T-helper 2 cell treated with Interferon-gamma antibody and Interleukin-4, amounts not matched to agents 5 μg/mL and 100 μg/mL, for 36 hours (primary cell): ENCODE measurements around the gene EFNB3.

Experiments used
- DNase-seq: peaks from one replicate; pipeline ENCODE4 v3.0.0; 2021; ENCODE audit warnings: low spot score
- H3K27ac Mint-ChIP-seq: one replicate; pipeline ENCODE4 v1.8.0; 2021; ENCODE audit warnings: mild to moderate bottlenecking, mixed read lengths
- H3K27me3 Mint-ChIP-seq: one replicate; pipeline ENCODE4 v1.8.0; 2021; ENCODE audit warnings: low read depth, mixed read lengths
- H3K36me3 Mint-ChIP-seq: one replicate; pipeline ENCODE4 v1.8.0; 2021; ENCODE audit warnings: low read depth, mixed read lengths
- H3K4me1 Mint-ChIP-seq: one replicate; pipeline ENCODE4 v1.8.0; 2021; ENCODE audit warnings: low read depth, mixed read lengths
- H3K4me3 Mint-ChIP-seq: one replicate; pipeline ENCODE4 v1.8.0; 2022; ENCODE audit warnings: mild to moderate bottlenecking, moderate library complexity, mixed read lengths
- H3K9me3 Mint-ChIP-seq: one replicate; pipeline ENCODE4 v1.8.0; 2021; ENCODE audit warnings: mixed read lengths

EFNB3 gene

GRCh38 chr17:7750321-7750821 lies 45.4 kb downstream of the EFNB3 start:
- Mint-ChIP-seq H3K4me3 (no peak overlapping the region), H3K27ac (no peak overlapping the region), H3K9me3 (no peaks in the 10 kb centered on the region), H3K4me1 (no peaks in the 10 kb centered on the region), H3K27me3 (peaks cover 20% of the 10 kb centered on the region), H3K36me3 (no peaks in the 10 kb centered on the region)
- DNase-seq, result no peak

DNA sequence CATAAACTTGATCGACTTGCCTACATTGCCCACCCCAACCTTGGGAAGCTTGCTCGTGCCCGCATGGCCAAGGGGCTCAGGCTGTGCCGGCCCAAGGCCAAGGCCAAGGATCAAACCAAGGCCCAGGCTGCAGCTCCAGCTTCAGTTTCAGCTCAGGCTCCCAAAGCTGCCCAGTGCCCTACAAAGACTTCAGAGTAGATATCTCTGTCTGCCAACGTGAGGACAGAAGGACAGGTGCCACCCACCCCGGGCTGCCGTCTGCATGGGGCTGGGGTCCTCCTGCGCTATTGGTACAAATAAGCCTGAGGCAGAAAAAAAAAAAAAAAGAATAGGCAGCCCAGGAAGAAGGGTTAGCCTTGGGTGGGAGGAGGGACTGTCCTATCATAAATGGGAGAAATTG lies 49.7 kb downstream of the EFNB3 start:
- no peak for DNase-seq

DNA sequence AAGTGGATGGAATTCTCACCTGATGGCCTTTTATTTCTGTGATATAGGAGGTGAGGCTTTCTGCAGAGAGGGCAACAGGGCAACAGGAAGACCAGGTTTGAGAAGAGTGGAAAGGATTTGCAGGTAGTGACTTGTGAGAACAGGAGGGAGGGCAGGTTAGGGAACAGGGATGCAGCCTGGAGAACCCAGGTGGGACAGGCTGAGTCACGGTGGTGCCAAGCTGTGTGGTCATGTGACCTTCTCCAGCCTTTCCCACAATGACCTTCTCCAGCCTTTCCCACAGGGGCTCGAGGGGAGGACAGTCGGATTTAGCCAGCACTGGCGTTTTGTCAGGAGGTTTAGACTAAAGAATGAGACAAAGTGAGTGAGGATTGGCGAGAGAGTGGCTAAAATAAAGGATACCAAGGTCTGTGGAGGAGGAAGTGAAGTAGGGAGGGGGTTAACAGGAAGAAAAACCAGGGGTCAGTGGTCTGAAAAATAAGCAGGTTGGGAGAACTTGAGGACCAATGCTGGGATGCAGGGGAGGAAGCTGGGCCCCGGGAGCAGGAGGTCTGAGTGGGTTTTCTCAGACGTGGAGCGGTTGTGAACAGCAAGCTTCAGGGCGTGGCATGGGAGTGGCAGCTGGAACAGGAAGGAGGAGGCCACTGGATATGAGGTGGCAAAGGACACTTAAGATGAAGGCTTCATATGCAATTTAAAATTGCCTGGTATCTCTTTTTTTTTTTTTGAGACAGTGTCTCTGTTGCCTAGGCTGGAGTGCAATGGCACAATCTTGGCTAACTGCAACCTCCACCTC lies 50.3 kb downstream of the EFNB3 start:
- Mint-ChIP-seq H3K27me3 (peaks cover 3% of the 10 kb centered on the region), H3K36me3 (no peaks in the 10 kb centered on the region), H3K4me3 (no peak overlapping the region), H3K27ac (no peak overlapping the region), H3K4me1 (no peaks in the 10 kb centered on the region), H3K9me3 (no peaks in the 10 kb centered on the region)
- no peak for DNase-seq

More for the DNA sequence above, 49.7 kb downstream of the EFNB3 start:
- Mint-ChIP-seq H3K4me3 (no peak overlapping the region), H3K36me3 (no peaks in the 10 kb centered on the region), H3K27ac (no peak overlapping the region), H3K4me1 (no peaks in the 10 kb centered on the region), H3K9me3 (no peaks in the 10 kb centered on the region), H3K27me3 (peaks cover 4% of the 10 kb centered on the region)

DNA sequence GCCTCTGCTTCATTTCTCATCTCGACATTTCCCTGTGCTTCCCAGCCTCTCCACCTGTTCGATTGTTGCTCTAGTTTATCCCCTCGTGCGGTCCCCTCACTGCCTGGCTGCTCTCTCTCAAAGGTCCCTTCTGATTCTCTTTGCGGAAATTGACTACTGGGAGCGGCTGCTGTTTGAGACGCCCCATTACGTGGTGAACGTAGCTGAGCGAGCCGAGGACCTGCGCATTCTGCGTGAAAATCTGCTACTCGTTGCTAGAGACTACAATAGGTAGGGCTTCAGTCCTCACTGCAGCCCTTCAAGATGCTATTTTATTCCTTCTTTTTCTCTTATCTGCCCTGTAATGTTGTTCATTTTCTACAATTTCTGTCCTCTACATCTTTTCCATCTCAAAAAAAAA lies 52.0 kb downstream of the EFNB3 start:
- Mint-ChIP-seq H3K27ac (no peak overlapping the region), H3K4me1 (no peaks in the 10 kb centered on the region), H3K9me3 (no peaks in the 10 kb centered on the region), H3K4me3 (no peak overlapping the region), H3K27me3 (peaks cover 2% of the 10 kb centered on the region), H3K36me3 (no peaks in the 10 kb centered on the region)
- no peak for DNase-seq
